Left renal cortex interstitium (tissue), 4 donors: ENCODE results near the gene C9orf50. TPM values are rescaled to one million over a fixed set of nuclear protein-coding genes. Genes with fewer than 3 reads are reported as not detected.
A peak's percentile ranks its signal among the peaks of the same experiment; 100 is the strongest.
"Not testable (repeated sequence)": the region's sequence is repeated elsewhere in the genome, so short reads cannot be mapped to it uniquely, and the experiment has no call there.

ENCODE experiments used
- DNase-seq, 4 donors: peaks; one replicate each; pipeline ENCODE4 v3.0.0-alpha.2; 2013; ENCODE audit warnings: low read depth in 4 of 4, low spot score in 2 of 4, missing footprints in 1 of 4
- polyA plus RNA-seq, 4 donors: library from polyadenylated mRNA; unstranded; fragments of 120-200 nt; gene quantifications; one replicate each; pipeline ENCODE4 v1.2.1, GENCODE V29; 2013; ENCODE audit not compliant: insufficient read length in 4 of 4

C9orf50 gene, protein sequence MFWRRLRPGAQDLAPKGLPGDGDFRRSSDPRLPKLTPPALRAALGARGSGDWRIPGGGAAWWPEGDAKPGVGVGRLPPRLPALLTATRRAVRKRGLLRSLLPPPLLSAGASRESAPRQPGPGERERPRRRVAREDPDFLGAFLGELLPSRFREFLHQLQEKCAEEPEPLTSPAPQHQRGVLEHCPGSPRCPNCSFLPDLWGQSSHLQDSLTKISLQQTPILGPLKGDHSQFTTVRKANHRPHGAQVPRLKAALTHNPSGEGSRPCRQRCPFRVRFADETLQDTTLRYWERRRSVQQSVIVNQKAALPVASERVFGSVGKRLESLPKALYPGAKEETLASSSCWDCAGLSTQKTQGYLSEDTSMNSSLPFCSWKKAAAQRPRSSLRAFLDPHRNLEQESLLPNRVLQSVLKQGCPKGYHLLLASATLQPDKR
- polyA plus RNA-seq, result under 1 TPM; 0.64 to 0.99 (median 0.83) TPM

DNA sequence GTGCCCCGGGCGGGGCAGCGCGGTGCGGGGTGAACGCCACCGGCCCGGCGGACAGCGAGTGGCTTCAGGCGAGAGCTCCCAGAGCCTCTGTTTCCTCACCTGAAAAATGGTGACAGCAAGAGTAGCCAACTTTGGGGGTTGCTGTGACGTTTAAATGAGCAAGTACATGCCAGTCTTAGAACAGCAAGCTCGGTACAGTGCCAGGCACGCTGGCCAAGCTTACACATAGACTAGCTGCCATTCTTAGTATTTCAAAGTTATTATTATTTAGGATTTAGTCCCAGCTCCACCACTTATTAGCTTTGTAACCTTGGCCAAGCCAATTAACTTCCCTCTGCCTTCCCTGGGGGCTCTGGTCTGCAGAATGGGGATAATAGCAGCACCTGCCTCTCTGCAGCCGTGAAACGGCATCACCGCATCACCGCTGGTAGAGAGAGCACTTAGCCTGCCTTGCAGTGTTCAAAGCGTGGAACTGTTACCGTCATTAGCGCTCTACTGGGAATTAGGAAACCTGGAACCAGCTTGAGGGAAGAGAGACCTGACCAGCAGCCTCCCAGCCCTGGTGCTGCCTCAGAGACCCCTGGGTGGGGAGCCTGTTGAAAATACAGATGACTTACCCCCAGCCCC, at the start of gene C9orf50:
Gene C9orf50 (minus strand): TSS at position 433 of the 627 bp plus-strand sequence. CDS start 527 bp downstream, outside the sequence.
- DNase-seq, result no peak

DNA sequence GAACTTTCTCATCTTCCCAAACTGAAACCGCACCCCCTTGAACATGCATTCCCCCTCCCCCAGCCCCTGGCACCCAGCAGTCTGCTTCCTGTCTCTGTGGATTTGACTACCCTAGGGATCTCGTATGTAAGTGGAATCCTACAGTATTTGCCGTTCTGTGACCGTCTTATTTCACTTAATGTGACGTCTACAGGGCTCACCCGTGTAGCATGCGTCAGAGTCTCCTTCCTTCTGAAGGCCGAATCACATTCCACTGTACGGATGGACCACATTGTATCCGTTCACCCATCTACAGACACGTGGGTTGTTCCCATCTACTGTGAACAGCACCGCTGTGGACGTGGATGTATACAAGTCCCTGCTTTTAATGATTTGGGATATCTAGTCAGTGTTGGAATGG, 49.0 kb upstream of the C9orf50 start:
- no peak for DNase-seq

GRCh38 chr9:129669141-129669718, 48.3 kb upstream of the C9orf50 start:
- DNase-seq, result no peak

DNA sequence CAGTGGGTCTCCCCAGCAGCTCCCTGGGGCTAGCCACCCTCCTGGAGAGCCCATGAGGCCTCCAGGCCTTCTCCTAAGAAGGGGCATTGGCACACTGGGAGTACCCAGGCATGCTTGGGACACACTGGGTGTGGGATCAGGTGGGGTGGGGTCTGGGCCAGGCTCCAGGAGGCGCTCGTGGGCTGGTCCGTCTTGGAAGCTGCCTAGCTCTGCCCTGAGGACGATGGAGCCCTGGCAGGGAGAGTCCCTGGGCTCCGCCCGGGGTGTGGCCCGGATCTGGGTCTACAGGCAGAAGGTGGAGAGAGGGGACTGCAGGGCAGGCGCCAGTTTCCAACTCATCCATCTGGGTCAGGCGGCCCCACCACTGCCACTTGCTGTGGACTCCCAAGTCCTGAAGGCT, 46.9 kb upstream of the C9orf50 start:
- DNase-seq, result no peak

- DNase-seq, result no peak
These were observed 46.5 kb upstream of the C9orf50 start for GRCh38 chr9:129667378-129667777.

GRCh38 chr9:129666575-129666974, 45.7 kb upstream of the C9orf50 start:
- no peak for DNase-seq

GRCh38 chr9:129665814-129666520, 45.1 kb upstream of the C9orf50 start:
- no peak for DNase-seq

DNA sequence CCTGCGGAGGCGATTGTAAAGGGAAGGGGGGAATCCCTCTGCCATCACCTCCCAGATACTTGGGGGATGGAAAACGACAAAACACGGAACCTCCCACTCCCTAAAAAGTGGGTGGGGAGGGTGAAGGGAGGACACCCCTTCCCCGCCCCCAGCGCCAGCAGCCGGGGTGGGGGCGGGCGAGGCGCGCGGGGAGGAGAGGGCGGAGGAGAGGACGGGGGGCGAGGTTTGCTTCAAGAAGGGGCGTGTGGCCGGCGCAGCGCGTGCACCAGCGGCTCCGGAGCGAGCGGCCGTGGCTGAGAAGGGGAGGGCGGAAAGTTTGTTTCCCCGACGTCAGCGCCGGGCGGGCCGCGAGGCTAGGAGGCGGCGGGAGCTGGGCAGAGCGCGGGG, 44.5 kb upstream of the C9orf50 start, which contains the start of gene PRRX2:
Gene PRRX2 (plus strand): TSS at position 259 of the 387 bp plus-strand sequence. CDS start 221 bp downstream, outside the sequence.
- no peak for DNase-seq

GRCh38 chr9:129664746-129665388, 44.0 kb upstream of the C9orf50 start:
- DNase-seq, result no peak

- DNase-seq, result not testable (repeated sequence)
These were observed 41.3 kb upstream of the C9orf50 start for GRCh38 chr9:129662239-129662638.

DNA sequence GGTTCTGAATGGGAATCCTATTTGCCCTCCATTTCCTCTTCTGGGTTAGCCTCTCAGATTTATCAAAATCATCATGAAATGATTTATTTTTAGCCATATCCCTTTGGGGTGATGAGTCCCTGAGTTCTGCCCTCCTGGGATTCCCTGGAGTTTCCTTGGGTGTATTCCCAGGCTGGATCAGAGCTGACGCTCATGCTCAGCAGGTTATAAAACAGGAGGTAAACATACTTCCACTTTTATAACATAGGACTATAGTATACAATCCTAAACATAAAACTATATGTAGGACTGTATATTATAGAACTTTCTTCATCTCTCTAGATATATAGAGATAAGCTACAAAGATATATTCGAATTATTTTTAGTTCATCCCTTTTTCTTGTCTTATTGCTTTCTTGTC, 40.1 kb upstream of the C9orf50 start:
- DNase-seq, result no peak

GRCh38 chr9:129656795-129657390, 36.0 kb upstream of the C9orf50 start:
- no peak for DNase-seq

DNA sequence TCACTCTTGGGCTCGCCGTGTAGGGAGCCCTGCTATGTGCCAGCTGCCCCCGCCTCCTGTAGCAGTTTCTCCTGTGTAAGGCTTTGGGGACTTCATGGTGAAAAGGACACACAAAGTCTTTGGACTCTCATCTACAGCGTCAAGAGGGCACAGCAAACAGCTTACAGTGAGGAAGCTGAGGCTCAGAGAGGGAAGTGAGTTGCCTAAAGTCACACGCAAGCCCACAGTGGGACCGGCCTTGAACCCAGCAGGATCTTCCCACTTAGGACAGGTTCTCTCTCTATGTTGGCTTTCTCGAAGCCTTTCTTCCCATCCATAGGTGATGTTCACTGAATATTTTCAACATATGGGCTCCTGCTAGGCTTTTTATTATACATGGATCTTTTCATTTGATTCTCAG, 34.8 kb upstream of the C9orf50 start:
- no peak for DNase-seq

GRCh38 chr9:129655154-129655553, 34.3 kb upstream of the C9orf50 start:
- no peak for DNase-seq

DNA sequence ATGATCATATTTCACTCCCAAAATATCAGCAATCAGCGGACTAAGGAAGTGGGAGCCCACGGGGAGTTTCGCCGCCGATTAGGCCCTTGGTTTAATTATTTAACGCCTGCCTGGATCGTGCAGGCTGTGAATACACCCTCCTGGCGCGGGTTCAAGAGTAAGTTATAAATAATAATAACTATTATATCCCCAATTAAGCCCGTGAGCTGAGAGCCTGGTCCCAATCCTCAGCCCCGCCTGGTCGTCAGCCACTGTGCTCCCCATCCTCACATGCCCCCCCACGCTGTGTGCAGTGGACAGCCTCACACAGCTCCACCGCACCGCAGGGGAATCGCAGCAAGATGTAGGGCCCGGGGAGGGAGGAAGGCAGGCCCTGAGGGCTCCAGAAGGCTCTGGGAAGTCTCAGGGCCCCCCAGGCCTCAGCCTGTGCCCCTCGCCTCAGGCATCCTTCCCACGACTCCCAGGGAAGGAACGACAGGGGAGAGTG, 33.7 kb upstream of the C9orf50 start:
- peak in 1 of 4 donors; percentile 60 for DNase-seq

- DNase-seq, result peak in 2 of 4 donors; percentile 75 to 79
These were observed 33.1 kb upstream of the C9orf50 start for GRCh38 chr9:129653823-129654553.

DNA sequence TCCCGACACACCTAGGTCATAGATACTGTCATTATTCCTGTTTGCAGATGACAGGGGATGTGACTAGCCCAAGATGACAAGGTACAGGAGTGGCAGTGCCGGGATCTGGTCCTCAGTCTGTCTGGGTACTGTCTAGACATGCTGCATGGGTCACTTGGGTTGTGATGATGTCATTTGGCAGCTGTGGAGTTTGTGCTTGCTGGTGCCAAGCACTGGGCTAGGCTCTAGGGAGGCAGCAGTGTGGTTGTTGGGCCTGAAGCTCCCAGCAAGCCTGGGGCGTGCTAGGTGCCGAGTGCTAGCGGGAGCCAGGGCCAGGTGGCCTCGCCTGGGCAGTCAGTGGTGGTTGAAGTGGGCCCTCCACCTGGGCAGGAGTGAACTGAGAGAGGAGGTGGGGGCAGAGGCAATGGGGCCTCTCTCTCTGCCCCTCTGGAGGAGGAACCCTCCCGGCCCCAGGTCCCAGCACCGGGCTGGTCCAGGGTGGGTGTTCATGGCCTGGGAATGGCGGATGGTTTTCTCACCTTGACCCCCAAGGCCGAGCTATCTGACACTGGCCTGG, 29.9 kb upstream of the C9orf50 start:
- DNase-seq, result no peak

GRCh38 chr9:129649726-129650679, 29.1 kb upstream of the C9orf50 start:
- DNase-seq, result no peak
